Activated CD4-positive, alpha-beta T cell treated with anti-CD3 and anti-CD28 coated beads, Interleukin-2, amount 50 U/mL, for 24 hours (primary cell): ENCODE results near the gene RALGAPB.
"Not testable (repeated sequence)": the region's sequence is repeated elsewhere in the genome, so short reads cannot be mapped to it uniquely, and the experiment has no call there.

Experiments
- DNase-seq, 2 donors: peaks; one replicate each; pipeline ENCODE4 v3.0.0-alpha.2; 2020; ENCODE audit warnings: low read depth in 1 of 2, low spot score in 1 of 2

RALGAPB gene

DNA sequence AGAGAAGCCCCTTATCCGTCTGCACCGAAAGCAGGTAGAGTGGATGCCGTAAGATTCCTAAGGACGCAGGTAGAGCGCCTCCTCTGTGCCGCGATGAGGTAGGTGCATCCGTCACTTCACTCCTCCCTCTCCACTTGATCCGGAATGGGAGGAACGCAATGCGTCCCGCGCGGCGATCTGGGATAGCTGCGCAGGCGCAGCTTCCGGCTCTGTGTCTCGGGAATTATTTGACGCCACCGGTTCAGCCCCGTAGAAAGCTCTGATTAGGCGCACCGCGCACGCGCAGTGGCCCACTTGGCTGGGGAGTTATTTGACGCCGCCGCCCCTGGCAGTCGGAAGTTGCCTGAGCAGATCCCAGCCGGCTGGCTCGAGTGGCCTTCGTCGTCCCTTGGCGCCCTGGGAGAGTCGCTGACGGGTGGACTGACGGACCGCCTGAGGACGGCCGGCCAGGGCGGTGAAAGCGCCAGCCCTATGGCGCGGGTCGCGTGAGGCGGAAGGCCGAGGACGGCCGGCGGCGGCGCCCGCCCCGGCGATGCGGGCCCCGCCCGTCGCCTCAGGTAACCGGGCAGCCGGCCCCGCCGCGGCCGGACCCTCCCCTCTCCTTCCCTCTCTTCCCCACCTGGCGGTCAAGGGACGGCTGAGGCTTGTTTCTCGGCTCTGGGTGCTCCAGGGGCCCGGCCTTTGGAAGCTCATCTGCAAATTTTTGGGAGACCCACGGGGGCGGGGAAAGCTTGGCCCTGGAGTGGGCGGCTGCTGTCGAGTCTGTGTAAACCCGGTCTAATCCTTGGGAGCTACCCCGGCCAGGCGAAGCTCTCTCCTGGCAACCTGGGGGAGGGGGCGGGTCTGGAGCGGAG is at the start of gene RALGAPB:
Gene RALGAPB, plus strand, starts transcription at position 331 of the 854 bp plus-strand sequence. CDS start 15,590 bp downstream, outside the sequence.
- DNase-seq = peak; percentile 97

DNA sequence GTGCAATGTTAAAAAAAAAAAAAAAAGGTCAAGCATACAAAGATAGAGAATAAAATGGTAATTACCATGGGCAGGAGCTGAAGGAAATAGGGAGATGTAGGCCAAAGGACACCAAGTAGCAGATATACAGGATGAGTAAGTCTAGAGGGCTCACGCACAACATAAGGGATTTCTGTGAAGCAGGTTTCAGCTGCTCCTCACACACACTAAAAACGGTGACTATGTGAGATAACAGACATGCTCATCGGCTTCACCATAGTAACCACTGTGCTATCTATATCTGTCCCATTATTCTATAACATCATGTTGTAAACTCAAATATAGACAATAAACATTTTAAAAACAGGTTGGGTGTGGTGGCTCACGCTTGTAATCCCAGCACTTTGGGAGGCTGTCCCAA is 49.1 kb upstream of the RALGAPB start:
- DNase-seq = no peak

DNA sequence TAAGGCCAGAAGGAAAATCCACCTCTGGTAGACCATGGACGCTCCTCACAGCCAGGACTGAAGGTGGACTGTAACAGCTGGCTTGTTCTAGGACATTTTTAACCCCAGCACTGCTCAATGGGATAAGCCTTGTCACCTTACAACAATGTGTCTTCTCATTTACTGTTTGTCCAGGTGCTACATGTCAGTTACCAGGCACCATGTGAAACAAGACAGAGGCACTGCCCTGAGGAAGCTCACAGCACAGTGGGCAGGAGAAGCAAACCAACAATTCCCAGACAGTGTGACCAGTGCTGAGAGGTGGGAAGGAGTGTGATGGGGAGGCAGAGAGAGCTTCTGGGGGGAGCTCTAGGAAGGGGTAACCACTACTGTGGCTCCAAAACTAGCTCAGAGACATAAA is 48.2 kb upstream of the RALGAPB start:
- DNase-seq = no peak

DNA sequence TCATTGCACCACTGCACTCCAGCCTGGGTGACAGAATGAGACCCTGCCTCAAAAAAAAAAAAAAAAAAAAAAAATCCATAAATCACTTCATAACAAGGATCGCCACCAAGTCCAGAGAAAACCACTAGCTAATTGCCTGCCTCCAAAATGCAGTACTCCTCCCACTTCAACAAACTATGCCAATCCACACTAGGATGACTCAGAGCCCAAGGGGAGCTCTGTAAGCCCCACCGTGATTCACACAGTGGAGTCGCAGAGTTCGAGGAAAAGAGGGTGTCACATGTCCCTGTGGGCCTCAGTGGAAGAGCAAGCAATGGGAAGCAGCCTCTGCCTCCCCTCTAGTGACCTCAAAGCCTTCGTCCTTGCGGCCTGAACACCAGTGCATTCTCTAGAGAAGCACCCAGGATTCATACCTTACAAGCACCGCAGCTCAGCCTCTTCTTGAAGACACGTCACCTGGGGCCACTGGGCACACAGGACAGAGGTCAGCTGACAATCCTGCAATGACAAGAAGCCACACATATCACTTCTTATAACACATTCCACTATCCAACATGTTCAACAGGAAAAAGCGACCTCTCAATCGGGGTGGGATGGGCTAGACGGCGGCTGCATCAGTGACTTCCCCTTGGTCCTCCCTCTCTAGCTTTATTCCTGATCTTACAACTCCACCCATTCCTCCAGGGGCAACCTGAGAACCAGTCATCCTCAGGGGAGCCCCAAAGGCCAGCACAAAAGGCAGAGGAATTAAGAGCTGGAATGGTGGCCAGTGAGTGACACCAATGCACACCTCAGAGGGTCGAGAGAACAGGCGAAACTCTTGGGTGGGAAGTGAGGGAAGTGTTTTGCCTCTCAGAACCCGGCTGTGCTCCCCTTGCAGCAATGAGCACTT is 46.4 kb upstream of the RALGAPB start:
- peak in 1 of 2 donors; percentile 33 for DNase-seq

- DNase-seq = no peak
Measured at GRCh38 chr20:38427655-38428023, 45.0 kb upstream of the RALGAPB start.

GRCh38 chr20:38428800-38429199 is 43.8 kb upstream of the RALGAPB start:
- no peak for DNase-seq

DNA sequence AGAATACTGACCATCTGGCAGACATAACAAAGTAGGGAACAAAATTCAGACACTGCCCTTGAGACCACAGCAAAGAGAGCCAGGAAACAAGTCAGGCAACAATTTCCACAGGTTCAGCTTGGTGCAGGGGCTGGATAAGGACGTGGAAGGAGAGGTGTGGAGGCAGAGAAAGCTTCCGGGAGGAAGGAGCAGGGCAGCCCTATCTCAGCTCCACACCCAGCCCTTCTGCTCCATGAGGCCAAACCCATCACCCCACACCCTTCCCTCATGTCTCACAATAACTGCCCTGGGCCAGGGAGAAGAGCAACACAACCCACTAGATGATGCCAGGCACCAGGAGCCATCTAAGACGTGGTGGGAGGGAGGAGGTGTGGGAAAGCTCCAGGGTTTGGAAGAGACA is 43.3 kb upstream of the RALGAPB start:
- DNase-seq = no peak

DNA sequence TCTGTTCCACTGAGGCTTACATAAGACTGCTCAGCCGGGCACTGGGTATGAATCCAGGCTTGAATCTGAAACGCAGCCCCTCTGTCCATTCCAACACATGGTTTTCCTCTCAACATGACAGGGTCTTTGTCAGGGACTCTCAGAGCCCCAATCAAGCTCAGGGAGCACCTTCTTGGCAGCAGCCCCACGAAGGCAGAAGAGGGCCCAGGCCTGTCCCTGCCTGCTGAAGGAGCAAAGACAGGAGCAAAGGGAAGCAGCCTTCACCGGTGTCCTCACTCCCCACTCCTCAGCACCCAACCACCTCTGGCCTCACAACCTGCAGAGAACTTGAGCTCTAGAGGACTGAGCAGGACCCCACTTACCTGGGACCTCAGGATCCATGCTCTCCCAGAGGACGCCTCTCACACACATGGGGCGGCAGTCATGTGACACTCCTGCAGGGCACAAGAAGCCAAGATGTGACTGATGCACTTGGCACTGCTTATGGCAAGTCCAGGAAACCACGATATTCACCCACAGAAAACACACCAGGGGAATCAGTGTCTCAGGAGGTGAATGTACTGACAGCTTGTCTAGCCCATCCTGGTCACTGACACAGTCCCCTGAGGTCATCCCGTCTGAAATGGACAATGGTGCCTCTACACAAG is 41.8 kb upstream of the RALGAPB start:
- DNase-seq = no peak

DNA sequence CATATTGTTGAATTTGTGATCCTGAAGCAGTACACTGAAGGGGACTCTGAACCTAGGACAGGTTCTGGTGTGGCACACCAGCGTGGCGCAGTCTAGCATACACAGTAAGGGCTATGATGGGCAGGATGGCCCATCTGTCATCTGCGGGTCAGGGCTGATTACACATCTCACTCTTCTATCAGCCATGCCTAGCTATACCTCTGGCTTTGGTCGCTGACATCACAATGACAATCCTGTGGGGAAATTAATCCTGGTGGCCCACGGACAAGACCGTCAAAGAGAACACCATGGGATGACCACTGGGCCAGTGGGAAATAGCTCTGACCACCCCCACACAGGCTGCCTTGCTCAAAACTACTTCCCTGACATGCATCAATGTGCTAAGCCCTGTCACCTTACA is 40.4 kb upstream of the RALGAPB start:
- no peak for DNase-seq

DNA sequence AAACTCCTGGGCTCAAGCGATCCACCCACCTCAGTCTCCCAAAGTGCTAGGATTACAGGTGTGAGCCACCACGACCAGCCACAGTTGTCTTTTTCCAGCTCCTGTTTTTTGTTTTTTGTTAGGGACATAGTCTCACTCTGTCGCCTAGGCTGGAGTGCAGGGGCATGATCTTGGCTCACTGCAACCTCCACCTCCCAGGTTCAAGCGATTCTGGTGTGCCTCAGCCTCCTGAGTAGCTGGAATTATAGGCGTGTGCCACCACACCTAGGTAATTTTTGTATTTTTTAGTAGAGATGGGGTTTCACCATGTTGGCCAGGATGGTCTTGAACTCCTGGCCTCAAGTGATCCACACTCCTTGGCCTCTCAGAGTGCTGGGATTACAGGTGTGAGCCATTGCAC is 39.8 kb upstream of the RALGAPB start:
- DNase-seq = not testable (repeated sequence)

DNA sequence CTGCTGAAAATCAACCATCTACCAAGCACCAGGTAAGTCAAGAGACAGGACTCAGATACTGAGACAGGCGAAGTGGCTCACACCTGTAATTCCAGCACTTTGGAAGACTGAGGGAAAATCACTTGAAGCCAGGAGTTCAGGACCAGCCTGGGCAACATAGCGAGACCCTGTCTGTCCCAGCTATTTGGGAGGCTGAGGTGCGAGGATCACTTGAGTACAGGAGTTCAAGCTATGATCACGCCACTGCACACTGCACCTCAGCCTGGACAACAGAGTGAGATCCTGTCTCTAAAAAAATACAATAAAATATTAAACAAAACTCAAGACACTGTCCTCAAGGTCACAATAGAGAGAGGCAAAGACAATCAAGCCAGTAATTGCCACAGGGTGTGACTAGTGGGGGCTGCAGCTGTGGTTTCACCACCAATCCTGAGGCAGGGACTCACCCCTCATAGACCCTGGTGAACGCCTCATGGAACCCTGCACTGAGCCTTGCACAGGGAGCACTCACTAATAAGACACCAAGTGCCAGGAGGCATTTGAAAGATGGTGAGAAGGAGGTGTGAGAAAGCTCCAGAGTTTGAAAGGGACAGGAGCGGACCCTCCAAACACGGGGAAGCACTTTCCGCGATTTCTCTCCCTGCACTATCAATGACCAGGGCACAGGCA is 39.2 kb upstream of the RALGAPB start:
- DNase-seq = no peak

- peak in 1 of 2 donors; percentile 16 for DNase-seq
Measured at GRCh38 chr20:38434301-38434741, 38.3 kb upstream of the RALGAPB start.

DNA sequence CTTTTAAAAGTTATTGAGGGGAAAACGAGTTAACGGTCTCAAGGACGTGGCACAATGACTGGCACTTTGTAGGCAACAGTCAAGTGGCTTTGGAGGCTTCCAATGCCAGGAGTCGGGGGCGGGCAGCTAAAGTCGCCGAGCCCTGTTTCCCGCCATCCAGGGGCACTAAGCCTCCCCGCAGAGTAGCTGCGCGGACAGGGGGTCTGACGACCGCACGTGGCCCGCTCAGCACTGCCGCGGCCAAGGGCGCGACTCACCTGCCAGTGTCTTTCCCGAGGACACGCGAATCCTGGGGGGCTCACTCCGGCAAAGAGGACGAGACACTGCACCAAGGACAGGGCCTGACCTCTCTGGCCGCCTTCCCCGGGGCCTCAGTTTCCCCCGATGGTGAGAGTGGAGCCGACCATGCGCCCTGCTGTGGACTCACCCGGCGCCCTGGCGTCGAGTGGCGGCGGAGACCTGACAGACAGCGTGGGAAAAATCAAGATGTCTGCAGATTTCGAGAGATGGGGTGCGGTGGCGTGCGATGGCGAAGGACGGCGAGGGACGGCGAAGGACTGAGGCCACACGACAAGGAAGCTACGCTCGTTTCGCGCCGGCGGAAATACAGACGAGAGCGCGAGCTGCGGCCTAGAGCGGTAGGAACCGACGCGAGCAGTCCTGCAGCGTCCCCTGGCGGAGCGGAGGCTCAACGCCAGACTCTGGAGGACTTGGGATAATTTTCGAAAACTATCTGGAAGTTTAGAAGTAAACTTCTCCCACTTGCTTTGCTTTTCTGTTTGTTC is 37.7 kb upstream of the RALGAPB start, which contains the start of gene SNHG17:
Gene SNHG17, minus strand, starts transcription at position 559 of the 785 bp plus-strand sequence.
- DNase-seq = peak; percentile 81 to 84

GRCh38 chr20:38435555-38435939 is 37.1 kb upstream of the RALGAPB start:
- DNase-seq = no peak

DNA sequence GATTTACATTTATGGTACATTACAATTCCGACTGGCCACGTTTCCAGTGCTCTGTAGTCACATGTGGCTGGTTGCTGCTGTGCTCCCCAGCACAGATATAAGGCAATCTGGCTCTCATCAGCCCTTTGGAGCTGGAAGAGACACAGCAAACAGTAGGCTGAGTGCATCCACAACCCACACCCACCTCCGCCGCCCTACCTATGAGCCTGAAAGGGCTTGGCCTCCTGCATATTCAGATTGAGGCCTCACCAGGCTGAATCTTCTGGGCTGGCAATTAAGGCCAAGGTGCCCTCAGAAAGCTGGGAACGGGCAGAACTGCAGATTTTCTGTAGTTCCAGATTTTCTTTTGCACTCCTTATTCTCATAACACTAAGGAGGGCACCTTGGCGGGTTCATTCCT is 34.8 kb upstream of the RALGAPB start:
- DNase-seq = no peak

DNA sequence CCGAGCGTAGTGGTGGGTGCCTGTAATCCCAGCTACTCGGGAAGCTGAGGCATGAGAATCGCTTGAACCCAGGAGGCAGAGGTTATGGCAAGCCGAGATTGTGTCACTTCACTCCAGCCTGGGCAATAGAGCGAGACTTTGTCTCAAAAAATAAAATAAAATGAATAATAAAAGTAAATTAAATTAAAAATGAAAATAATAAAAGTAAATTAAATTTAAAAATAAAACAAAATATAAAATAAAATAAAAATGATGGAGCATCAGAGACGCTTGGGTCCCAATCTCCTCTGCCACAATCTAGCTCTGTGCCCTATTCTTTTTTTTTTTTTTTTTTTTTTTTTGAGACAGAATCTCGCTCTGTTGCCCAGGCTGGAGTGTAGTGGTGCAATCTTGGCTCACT is 31.5 kb upstream of the RALGAPB start:
- not testable (repeated sequence) for DNase-seq

DNA sequence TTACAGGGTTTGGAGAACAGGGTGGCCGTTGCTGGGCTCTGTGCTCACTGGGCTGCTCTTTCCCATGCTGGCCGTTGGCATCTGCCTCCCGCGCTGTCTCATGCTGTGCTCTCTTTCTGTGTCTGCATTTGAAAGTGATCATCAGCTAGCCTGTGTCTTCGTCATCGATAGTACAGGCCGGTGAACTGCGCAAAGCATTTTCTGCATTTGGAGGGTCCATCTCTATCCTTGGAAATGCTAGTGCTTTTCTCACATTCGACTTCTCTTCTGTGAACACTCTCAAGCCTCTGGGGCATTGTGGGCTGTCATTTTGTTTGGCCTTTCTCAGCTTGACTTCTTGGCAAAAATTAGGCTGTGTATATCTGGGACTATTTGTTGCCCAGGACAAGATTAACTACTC is 30.7 kb upstream of the RALGAPB start:
- no peak for DNase-seq

DNA sequence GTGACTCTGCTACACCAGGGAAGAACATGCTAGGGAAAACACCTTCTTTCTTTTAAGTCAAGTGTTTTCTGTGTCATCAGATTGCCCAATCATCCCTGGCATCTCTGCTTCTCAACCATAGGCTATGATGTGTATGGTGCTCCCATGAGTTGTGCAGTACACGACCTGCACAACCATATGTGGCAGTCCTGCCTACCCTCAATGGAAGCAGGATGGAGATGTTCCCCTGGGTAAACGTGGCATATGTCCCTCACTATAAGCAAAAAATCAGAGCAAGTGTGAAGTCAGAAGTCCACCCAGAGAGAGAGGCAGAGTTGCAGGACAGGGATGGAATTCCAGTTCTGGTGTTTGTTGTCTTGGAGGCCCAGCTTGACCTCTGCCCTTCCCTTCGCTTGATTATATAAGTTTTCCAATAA is 27.3 kb upstream of the RALGAPB start:
- no peak for DNase-seq

DNA sequence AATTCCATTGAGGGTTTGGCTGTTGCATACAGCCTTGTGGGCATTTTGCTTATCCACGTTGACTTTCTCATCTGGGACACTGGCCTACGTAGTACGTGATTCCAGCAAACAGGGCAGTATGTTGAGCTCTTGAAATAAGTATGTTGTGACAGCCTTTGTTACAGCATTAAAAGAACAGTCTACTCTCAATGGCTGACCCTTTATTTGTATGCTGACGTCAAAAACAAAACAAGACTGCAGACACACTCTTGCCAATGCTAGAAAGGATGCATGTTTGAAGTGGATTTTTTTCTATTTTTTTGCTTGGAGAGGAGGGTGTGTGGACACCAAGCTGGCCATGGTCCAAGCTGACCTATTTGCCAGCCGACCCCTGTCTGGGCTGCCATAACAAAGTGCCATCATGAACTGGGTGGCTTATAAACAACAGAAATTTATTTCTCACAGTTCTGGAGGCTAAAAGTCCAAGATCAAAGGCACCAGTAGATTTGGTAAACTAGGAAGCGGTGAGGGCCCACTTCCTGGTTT is 26.7 kb upstream of the RALGAPB start:
- DNase-seq = no peak
